GM12891 (cell line): ENCODE measurements around the gene PRPF6.
"Not testable (repeated sequence)": the region's sequence is repeated elsewhere in the genome, so short reads cannot be mapped to it uniquely, and the experiment has no call there.

Source experiments
- DNase-seq: peaks from one replicate; pipeline ENCODE4 v3.0.0; 2011; ENCODE audit warnings: low spot score; ENCODE audit not compliant: insufficient read length
- FAIRE-seq: peaks from 2 replicates; lab custom pipeline; 2011; peaks lifted over from hg19 to GRCh38; lab: Jason Lieb, UNC
- PAX5 ChIP-seq: IDR thresholded peaks from 2 replicates; pipeline ENCODE4 v1.6.1; 2011; ENCODE audit warnings: low read length, moderate library complexity, mild to moderate bottlenecking; ENCODE audit not compliant: insufficient read depth, severe bottlenecking
- POLR2A ChIP-seq: IDR thresholded peaks from 2 replicates; pipeline ENCODE4 v1.6.1; 2011; ENCODE audit warnings: low read depth, low read length, control low read depth
- POLR2AphosphoS5 ChIP-seq: IDR thresholded peaks from 2 replicates; pipeline ENCODE4 v1.6.1; 2011; ENCODE audit warnings: low read depth, low read length, control low read depth
- POU2F2 ChIP-seq: IDR thresholded peaks from 2 replicates; pipeline ENCODE4 v1.6.1; 2011; ENCODE audit warnings: low read depth, mild to moderate bottlenecking, control low read depth, low read length, moderate library complexity
- SPI1 ChIP-seq: IDR thresholded peaks from 2 replicates; pipeline ENCODE4 v1.6.1; 2011; ENCODE audit warnings: low read depth, low read length, control low read depth
- TAF1 ChIP-seq: IDR thresholded peaks from 2 replicates; pipeline ENCODE4 v1.6.1; 2011; ENCODE audit warnings: low read depth, low read length, control low read depth

PRPF6 gene

GRCh38 chr20:63959699-63960075 lies 21.2 kb upstream of the PRPF6 start:
- FAIRE-seq (no peak), DNase-seq (no peak)
- TF ChIP-seq TAF1 (no peak), POU2F2 (no peak), POLR2A (no peak), SPI1 (no peak), PAX5 (no peak), POLR2AphosphoS5 (no peak)

GRCh38 chr20:63960654-63961621 lies 20.0 kb upstream of the PRPF6 start:
- FAIRE-seq = not testable (repeated sequence)

GRCh38 chr20:63961664-63962425 lies 19.1 kb upstream of the PRPF6 start:
- FAIRE-seq (no peak), DNase-seq (no peak)
- no peak for TF ChIP-seq SPI1
- TF ChIP-seq POU2F2 = no peak
- no peak for TF ChIP-seq POLR2A
- TF ChIP-seq PAX5 = no peak
- no peak for TF ChIP-seq TAF1
- TF ChIP-seq POLR2AphosphoS5 = no peak

More at GRCh38 chr20:63960654-63961621, 20.0 kb upstream of the PRPF6 start:
- not testable (repeated sequence) for DNase-seq

DNA sequence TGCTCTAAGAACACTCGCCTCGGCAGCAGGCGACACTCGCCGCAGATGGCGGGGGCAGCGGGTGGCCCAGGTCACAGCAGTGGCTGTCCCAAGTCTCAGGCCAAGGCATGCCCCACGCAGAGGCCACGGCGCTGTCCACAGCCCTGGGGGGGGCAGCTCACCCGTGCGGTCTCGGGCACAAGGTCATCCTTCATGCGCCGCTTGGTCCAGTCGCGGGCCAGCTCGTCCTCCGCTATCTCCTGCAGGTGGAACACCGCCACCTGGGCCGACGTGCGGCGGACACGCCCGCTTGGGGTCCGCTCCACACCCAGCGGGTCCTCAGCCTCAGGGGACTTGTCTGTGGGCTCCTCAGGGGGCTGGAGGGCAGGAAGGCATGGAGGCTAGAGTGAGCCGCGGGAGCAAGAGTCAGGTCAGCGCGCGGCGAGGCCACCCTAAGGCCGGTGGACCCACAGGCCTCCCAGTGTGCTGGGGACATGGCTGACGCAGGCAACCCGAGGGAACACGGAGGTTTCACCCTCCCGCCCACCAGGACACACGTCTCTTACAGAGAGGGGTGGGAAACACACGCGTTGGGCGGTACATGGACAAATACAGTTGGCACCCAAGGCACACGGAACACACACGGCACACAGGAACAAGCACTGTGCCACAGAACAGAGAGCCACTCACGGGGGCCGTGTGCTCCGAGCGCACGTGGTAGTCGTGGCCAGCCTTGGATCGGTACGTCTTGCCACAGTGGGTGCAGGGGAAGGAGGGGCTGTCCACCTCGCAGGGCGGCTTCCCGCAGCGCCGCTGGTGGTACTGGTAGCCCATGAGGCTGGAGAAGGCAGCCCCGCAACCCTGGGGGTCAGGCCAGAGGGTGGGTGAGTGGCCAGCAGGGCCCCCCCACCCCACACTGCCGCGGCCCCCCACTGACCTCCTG lies 18.2 kb upstream of the PRPF6 start:
- DNase-seq (no peak), FAIRE-seq (no peak)
- TF ChIP-seq SPI1 (no peak), POU2F2 (no peak), POLR2AphosphoS5 (no peak), POLR2A (no peak), TAF1 (no peak), PAX5 (no peak)

GRCh38 chr20:63963348-63963741 lies 17.6 kb upstream of the PRPF6 start:
- DNase-seq (no peak), FAIRE-seq (no peak)
- TF ChIP-seq SPI1 (no peak), TAF1 (no peak), PAX5 (no peak), POLR2A (no peak)

- TF ChIP-seq POLR2A = 0 out of 2 replicates have a peak, but pooled peaks have one; percentile 19
- no peak for TF ChIP-seq POLR2AphosphoS5
- TF ChIP-seq PAX5 = no peak
- TF ChIP-seq POU2F2 = no peak
- TF ChIP-seq TAF1 = no peak
- no peak for TF ChIP-seq SPI1
- FAIRE-seq (no peak), DNase-seq (no peak)
Measured at GRCh38 chr20:63963784-63964301, 17.1 kb upstream of the PRPF6 start.

- no peak for TF ChIP-seq SPI1
- no peak for TF ChIP-seq TAF1
- DNase-seq (no peak), FAIRE-seq (no peak)
Measured at GRCh38 chr20:63964412-63964811, 16.5 kb upstream of the PRPF6 start.

- TF ChIP-seq POLR2A = no peak
- no peak for TF ChIP-seq SPI1
- no peak for TF ChIP-seq TAF1
- TF ChIP-seq PAX5 = no peak
- TF ChIP-seq POLR2AphosphoS5 = no peak
- no peak for TF ChIP-seq POU2F2
- DNase-seq = no peak
- no peak for FAIRE-seq
Measured at GRCh38 chr20:63966172-63966943, 14.6 kb upstream of the PRPF6 start.

DNA sequence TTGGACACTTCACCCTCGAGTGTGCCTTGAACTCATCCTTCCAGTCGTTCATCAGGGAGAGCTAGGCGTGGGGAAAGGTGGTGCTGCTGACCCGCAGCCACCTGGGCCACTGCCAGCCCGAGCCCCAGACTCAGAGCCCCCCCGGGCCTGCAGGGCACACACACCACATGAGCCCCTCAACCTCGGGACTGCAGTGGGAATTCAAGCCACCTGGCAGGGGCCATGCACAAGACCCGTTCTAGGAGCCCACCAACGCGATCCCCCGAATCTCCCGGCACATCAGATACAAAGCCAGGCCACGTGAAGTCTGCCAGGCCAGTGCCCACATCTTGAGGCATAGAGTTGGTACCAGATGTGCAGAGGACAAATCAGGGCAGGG lies 14.0 kb upstream of the PRPF6 start:
- DNase-seq (no peak), FAIRE-seq (no peak)
- TF ChIP-seq POLR2A (peak; percentile 44; the same call in 1 of the 2 replicates), SPI1 (no peak)
